SK-N-SH (cell line): ENCODE data around the gene RPP14.

Source experiments
- CHD2 ChIP-seq: fragments of 150-350 bp; IDR thresholded peaks from 2 replicates; pipeline ENCODE4 v1.6.1; 2018; ENCODE audit warnings: low read length; ENCODE audit not compliant: partially characterized antibody
- CTCF ChIP-seq: fragments of 200-600 bp; sonication (generic); IDR thresholded peaks from 2 replicates; pipeline ENCODE4 v1.6.1; 2017; ENCODE audit warnings: antibody characterized with exemption, mild to moderate bottlenecking, moderate library complexity
- FOXM1 ChIP-seq: IDR thresholded peaks from 2 replicates; pipeline ENCODE4 v1.4.0; 2012; ENCODE audit warnings: low read depth, mild to moderate bottlenecking
- MXI1 ChIP-seq: IDR thresholded peaks from 2 replicates; pipeline ENCODE4 v1.6.1; 2012; ENCODE audit warnings: mild to moderate bottlenecking, low read depth, low read length, improper control_type of control experiment
- NRF1 ChIP-seq: IDR thresholded peaks from 2 replicates; pipeline ENCODE4 v1.6.1; 2012; ENCODE audit warnings: low read depth, mild to moderate bottlenecking, low read length
- RFX5 ChIP-seq: IDR thresholded peaks from 2 replicates; pipeline ENCODE4 v1.6.1; 2012; ENCODE audit warnings: mild to moderate bottlenecking, improper control_type of control experiment, low read length
- TAF1 ChIP-seq: IDR thresholded peaks from 2 replicates; pipeline ENCODE4 v1.6.1; 2012; ENCODE audit warnings: low read depth, mild to moderate bottlenecking, low read length, moderate library complexity, borderline replicate concordance
- USF2 ChIP-seq: fragments of 150-350 bp; IDR thresholded peaks from 2 replicates; pipeline ENCODE4 v1.6.1; 2017; ENCODE audit warnings: antibody characterized with exemption, low read length, low read depth, borderline replicate concordance
- ZBTB33 ChIP-seq: IDR thresholded peaks from 2 replicates; pipeline ENCODE4 v1.4.0; 2012; ENCODE audit warnings: low read depth, borderline replicate concordance

GRCh38 chr3:58291671-58292338 is 14.2 kb upstream of the RPP14 start:
- TF ChIP-seq CTCF (no peak), USF2 (no peak), MXI1 (no peak), ZBTB33 (no peak), NRF1 (no peak), CHD2 (no peak), RFX5 (no peak), FOXM1 (no peak), TAF1 (no peak)
